GM12873 (cell line): Measurements from ENCODE around the gene BSDC1.
A peak's percentile ranks its signal among the peaks of the same experiment; 100 is the strongest.

Source experiments
- CTCF ChIP-seq: IDR thresholded peaks from 2 replicates; pipeline ENCODE4 v1.5.1; 2012; ENCODE audit warnings: low read depth, mild to moderate bottlenecking, moderate library complexity, low read length, control low read depth; ENCODE audit not compliant: insufficient read depth; ENCODE audit errors: missing control alignments

The BSDC1 gene

GRCh38 chr1:32352831-32353383, 41.3 kb downstream of the BSDC1 start:
- TF ChIP-seq CTCF, result no peak

GRCh38 chr1:32352239-32352745, 41.9 kb downstream of the BSDC1 start:
- no peak for TF ChIP-seq CTCF

GRCh38 chr1:32351399-32352238, 42.6 kb downstream of the BSDC1 start:
- no peak for TF ChIP-seq CTCF

- TF ChIP-seq CTCF, result peak; percentile 61
These were observed 43.3 kb downstream of the BSDC1 start for GRCh38 chr1:32350785-32351398.

- no peak for TF ChIP-seq CTCF
These were observed 45.0 kb downstream of the BSDC1 start for GRCh38 chr1:32349211-32349708.

- TF ChIP-seq CTCF, result no peak
These were observed 47.6 kb downstream of the BSDC1 start for GRCh38 chr1:32346532-32347157.

- TF ChIP-seq CTCF, result no peak
These were observed 48.9 kb downstream of the BSDC1 start for GRCh38 chr1:32345289-32345827.
